GM21423 (cell line): ENCODE data around the gene OR1D5.
"Not testable (repeated sequence)": the region's sequence is repeated elsewhere in the genome, so short reads cannot be mapped to it uniquely, and the experiment has no call there.

ENCODE experiments used
- ATAC-seq: cut with Tn5 transposase; IDR thresholded peaks from one replicate; pipeline ENCODE4 v1.9.1; 2021; ENCODE audit warnings: mild to moderate bottlenecking, moderate library complexity; ENCODE audit not compliant: unreplicated experiment

OR1D5 gene, protein sequence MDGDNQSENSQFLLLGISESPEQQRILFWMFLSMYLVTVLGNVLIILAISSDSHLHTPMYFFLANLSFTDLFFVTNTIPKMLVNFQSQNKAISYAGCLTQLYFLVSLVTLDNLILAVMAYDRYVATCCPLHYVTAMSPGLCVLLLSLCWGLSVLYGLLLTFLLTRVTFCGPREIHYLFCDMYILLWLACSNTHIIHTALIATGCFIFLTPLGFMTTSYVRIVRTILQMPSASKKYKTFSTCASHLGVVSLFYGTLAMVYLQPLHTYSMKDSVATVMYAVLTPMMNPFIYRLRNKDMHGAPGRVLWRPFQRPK

DNA sequence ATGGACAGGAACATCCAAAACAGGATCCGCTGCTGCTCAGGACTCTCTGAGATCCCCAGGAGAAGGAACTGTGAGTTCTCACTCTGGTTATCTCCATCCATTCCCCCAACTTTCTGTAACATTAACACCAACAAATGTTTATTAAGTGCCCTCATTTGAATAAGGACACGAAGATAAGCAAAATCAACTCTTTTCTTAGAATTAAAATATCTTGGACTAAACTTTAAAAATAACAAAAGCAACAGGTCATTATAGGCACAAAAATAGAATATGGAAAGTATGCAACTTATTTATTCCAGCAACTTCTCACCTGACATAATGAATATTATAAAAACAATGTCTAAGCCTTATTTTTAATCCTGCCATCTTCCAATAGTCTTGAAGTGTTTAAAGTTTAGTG is at the start of gene OR1D5:
Gene OR1D5, minus strand, starts transcription at position 101 of the 400 bp plus-strand sequence. Its CDS starts 0 bp downstream, at position 101.
- ATAC-seq = not testable (repeated sequence)

DNA sequence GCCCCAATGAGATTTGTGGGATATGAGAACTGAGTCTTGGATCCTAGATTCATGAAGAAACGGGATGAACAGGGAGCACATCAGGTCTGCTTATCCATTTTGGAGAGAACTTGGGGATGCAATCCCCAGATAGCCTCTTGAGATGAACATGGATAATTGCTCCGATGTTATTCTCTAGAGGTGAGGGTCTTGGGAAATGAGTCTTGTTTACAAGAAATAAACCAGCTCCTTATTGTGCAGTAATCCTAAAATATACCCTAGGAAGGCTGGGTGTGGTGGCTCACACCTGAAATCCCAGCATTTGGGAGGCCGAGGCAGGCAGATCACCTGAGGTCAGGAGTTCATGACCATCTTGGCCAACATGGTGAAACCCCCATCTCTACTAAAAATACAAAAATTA is 40.9 kb upstream of the OR1D5 start, which contains the start of gene OR1D2:
Gene OR1D2, minus strand, starts transcription at position 101 of the 400 bp plus-strand sequence. CDS start 11,426 bp downstream, outside the sequence.
- no peak for ATAC-seq

DNA sequence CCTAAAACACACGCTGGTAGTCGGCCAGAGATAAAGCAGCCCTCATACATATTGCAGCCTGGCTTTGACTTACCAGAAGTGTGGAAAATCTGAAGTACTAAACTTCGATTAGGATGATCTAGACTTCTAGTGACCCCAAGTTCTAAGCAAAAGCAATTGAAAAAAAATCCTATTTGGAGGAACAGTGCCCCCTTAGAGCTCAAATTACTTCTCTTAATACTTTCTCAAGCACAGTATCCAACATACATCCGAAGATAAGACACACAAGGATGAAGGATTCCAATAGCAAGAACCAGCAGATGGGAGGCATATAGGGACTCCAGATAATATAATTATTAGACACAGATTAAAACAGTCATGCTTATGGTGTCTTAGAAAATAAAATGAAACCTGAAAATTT is 10.4 kb upstream of the OR1D5 start:
- not testable (repeated sequence) for ATAC-seq

DNA sequence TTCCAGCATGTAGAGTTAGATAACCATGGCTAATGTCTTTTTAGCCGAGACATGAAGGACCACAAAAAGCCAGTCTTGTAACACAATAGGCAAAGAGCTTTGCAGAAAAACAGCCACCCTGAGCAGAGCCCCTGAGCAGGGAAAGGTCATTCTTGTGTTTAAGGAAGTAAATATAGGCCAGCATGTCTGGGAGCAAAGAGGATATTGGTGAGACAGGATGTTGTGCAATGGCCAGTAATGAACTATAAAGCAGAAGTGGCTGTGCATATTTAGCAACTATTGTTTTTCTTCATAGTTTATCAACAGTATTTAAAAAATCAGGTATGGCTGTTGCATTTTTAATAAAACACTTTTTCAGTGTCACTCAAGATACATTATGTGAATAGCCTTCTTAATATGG is 1.8 kb upstream of the OR1D5 start:
- ATAC-seq = not testable (repeated sequence)

DNA sequence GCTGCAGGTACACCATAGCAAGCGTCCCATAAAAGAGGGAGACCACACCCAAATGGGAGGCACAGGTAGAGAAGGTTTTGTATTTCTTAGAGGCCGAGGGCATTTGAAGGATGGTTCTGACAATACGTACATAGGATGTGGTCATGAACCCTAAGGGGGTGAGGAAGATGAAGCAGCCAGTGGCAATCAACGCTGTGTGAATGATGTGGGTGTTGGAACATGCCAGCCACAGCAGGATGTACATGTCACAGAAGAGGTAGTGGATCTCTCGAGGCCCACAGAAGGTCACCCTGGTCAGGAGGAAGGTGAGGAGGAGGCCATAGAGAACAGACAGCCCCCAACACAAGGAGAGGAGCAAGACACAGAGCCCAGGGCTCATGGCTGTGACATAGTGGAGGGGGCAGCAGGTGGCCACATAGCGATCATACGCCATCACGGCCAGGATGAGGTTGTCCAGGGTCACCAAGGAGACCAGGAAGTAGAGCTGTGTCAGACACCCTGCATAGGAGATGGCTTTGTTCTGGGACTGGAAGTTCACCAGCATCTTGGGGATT is 506 bp downstream of the OR1D5 start:
- not testable (repeated sequence) for ATAC-seq

DNA sequence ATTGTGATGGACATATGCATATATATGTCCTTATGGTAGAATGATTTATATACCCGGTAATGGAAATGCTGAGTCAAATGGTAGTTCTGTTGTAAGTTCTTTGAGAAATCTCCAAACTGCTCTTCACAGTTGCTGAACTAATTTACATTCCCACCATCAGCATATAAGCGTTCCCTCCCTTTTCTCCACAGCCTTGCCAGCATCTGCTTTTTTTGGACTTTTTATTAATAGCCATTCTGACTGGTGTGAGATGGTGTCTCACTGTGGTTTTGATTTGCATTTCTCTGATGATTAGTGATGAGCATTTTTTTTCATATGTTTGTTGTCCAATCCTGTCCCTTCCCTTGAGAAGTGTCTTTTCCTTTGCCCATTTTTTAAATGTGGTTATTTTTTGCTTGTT is 8.5 kb downstream of the OR1D5 start:
- ATAC-seq = not testable (repeated sequence)

DNA sequence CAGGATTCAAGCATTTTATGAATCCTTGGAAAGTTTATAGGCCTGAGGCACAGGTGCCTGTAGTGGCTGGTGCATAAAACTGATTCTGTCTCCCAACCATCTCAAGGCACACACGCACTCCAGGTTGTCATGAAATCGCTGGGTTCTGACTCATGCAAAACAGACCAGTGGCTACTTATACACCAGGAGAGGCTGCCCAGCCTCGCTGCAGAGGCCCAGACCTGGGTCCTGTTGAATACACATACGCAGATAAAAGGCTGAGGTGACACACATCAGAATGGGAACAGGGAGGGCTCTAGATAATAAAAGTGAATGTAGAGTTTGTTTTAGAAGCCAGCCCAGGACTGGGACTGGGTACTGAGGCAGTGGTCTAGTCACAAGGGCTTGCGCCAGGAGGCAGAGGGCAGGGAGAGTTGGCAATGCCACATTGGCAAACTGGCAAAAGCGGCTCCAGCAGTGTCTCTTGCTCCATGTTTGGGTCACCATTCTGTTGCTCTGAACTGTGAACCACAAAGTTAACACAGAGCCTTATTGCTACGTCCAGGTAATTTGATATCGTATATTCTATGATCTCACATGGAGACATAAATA is 13.6 kb downstream of the OR1D5 start:
- no peak for ATAC-seq

DNA sequence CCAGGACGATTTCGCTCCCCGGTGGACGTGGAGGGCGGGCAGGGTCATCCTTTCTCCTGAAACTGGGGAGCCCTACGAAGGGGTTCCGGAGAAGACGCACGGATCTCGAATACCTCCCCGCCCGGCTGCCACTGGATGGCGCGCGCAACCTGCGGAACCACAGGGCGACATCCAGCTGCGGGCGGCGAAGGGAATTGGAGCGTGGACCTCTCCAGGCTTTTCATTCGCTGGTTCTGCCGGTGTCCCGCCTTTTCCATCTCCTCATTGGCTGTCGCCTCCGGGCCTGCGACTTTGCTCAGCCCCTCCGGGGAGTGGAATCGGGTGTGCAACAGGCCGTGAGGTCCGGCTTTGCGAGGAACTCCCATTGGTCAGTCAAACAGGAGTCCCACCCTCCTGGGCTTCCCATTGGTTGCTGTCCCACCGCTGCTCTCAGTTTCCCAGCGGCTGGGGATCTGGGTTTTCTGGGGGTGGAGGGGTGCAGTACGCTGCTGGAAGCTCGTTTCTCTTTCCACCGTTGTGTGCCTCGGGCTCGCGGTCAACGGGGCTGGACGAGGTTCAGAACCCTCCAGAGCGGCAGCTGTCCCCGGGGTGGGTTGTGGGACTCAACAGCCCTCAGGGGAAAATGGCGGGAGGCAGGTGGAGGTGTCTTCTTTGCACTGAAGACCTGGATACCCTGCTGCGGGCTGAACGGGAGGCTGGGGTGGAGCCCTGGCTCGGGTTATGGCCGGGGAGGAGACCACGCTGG is 14.5 kb downstream of the OR1D5 start:
- ATAC-seq = peak; percentile 93

DNA sequence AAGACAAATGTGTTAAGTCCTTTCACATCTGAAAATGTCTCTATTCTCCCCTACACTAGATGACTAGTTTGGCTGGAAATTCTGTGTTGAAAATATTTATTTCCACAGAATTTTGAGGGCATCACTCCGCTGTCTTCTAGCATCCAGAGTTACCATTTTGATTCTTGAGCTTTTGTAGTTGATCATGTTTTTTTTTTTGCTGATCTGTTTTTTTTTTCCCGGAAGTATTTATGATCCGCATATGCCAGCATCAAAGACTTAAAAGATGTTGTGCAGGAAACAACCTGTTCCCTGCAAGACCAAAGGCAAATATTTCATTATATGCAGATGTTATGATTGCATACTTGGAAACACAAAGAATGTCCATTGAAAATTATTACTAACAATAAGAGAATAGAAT is 16.7 kb downstream of the OR1D5 start:
- ATAC-seq = no peak

DNA sequence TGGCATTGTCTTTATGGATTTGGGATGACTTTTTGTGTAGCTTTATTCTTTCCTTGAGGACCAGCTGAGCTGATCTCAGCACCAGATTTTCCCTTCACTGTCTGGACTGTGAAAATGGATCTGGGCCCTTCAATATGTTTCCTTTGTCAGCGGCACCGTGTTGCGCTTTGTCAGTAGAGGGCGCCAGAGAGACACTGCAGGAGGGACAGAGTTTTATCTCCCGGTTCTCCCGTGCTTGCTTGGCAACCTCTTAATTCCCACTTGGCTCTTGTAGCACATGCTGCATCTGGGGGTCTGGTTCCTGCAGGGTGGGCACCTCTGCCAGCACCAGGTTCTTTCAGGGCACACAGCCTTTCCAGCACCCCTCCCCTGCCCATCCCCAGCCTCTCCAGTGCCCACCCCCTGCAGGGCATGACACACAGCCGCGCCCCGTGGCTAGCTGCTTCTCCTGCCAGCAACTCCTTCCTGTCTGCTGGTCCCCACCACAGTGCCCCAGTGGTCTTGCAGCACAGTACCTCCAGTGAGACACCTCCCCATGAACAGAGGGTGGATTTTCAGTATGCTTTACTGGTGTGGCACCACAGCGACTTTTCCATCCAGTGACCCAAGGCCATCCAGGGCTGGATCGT is 19.6 kb downstream of the OR1D5 start:
- ATAC-seq = no peak

DNA sequence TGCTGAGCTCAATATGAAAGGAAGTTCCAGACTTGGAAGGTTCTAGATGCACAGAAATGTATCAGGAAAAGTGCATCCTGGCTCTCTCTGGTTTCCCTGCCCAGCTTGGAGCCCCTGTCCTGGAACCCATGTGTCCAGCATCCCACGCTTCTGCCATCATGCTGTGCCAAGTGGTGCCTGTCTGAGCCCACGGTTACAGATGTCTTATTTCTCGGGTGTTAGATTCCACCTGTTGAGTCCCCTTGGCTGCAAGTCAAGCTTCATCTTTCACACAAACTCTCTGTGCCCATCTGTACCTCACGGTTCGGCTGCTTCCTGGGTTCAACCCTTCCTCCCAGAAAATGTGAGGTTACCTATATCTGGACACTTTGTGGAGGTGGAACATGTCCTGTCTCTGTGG is 22.5 kb downstream of the OR1D5 start:
- no peak for ATAC-seq

DNA sequence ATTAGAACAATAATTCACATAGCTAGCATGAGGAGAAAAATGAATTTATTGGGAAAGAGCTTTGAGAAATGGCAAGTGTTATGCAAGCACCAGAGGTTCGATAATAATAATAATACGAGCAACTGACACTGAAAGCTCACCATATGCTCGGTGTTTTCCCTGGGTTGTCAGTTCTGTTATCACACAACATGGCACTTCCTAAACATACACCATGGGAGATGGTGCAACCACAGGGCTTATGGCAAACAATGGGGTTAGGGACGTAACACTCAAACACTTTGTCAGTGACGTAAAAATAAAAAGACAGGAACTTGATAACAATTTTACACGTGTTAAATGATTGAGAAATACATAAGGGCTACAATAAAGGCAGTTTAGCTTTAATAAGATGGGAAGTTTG is 23.7 kb downstream of the OR1D5 start:
- ATAC-seq = no peak

DNA sequence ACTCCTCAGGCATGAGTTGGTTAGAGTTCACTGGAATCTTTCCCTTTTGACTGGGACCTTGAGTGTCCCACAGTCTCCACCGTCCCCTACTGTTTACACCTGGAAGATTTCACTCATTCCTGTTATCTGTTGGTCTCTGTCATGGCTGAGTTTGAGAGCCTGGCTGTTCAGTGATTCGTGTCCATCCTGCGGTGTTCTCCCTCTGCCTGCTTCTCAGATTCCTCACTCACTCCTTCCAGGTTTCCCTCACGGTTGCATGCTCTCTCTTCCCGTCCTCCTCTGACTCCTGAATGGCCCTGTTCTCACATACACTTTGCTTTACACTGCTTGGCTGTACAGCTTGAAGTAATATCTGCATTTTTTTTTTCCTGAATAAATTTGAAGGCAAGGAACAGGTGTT is 24.5 kb downstream of the OR1D5 start:
- ATAC-seq = no peak

DNA sequence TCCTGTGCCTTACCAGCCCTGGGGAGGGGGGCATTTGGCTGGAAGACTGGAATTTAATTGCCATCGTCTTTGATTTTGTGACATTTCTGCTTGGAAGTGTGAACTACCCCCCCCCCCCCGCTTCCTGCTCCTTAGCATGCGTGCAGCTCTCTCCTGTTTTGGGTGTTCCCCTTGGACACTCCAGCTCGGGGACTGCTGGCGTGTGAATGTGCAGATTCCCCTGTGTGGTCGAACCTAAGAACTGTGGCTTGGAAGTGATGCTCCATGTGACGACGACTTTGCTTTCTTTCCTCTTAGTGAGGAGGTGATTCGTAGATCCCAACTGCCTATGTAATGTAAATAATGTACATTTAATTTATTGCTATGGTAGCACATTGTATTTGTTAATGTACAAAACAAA is 26.1 kb downstream of the OR1D5 start:
- no peak for ATAC-seq

DNA sequence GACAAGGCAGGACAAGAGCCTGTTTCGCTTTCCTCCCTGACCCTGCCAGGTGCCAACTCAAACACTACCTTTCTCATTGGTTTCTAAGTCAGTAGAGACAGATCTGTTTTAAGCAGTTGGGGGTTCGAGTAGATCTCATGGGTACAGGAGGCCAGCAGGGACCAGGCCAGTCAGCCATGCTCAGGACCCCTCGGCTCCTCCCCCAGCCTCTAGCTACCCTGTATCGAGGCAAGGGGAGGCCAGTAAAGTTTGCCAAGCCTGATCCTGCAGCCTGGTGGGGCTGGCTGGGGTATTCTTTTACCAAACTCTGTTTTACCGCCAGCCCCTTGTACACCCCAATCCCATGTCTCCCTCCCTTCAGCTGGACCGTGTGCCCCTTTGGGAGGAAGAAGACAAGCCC is 26.6 kb downstream of the OR1D5 start:
- ATAC-seq = no peak

DNA sequence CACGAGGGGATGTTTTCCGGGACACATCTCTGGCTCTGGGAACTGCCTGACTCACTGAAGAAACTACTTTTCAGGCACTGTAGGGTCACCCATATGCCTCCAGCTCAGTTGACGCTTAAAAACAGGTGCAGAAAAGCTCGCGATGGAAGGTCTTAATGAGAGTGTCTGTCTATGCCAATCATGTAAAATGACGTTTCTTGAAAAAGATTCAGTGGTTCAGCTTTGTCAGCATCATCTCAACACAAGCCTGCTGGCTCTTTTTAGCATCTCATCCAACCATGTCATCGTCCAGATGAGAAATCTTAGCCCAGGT is 27.5 kb downstream of the OR1D5 start:
- no peak for ATAC-seq

DNA sequence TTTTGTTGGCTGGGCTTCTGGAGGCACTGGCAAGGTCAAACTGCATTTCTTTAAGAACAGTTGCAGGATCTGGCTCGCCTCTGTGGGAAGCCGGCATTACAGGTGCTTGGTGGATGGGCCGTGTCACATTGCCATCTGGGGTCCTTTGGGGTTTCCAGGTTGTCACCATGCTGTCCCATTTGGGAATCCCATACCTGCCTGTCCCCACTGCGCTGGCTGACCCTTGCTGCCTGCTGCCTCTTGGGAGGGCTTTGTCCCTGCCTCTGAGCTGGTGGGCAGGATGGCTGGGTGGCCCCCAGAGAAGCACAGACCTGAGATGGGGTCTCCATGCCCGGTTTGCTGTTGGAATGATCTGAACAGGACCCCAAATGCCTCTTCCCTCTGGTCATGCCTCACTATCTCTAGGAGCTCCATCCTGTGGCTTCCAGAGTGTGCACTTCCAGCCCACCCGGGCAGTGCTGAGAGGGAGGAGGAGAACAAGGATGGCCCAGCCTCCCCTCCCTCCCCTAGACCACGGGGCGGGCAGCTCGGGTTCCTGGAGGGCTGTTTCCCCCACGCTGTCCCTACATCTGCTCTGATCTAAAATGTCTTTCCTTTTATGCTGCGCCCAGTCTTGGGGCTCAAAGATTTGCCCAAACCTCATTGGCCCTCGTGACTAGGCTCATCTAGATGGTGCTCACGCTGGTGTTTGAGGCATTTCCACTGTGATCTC is 28.0 kb downstream of the OR1D5 start:
- no peak for ATAC-seq

DNA sequence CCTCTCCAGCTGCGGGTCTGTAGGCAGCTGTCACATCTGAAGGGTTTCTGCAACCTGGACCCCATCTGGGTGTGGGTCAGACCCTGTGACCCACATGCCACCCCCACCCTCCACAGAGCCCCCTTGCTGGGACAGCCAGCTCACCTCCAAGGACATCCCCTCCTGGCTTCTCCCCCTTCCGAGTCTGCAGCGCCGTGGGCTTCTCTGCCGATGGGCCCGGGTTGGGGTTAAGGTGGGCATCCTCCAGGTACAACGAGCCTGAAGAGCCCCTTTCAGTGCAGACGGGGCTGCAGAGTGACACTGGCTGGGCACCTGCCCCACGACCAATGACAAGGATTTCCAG is 28.9 kb downstream of the OR1D5 start:
- ATAC-seq = no peak

DNA sequence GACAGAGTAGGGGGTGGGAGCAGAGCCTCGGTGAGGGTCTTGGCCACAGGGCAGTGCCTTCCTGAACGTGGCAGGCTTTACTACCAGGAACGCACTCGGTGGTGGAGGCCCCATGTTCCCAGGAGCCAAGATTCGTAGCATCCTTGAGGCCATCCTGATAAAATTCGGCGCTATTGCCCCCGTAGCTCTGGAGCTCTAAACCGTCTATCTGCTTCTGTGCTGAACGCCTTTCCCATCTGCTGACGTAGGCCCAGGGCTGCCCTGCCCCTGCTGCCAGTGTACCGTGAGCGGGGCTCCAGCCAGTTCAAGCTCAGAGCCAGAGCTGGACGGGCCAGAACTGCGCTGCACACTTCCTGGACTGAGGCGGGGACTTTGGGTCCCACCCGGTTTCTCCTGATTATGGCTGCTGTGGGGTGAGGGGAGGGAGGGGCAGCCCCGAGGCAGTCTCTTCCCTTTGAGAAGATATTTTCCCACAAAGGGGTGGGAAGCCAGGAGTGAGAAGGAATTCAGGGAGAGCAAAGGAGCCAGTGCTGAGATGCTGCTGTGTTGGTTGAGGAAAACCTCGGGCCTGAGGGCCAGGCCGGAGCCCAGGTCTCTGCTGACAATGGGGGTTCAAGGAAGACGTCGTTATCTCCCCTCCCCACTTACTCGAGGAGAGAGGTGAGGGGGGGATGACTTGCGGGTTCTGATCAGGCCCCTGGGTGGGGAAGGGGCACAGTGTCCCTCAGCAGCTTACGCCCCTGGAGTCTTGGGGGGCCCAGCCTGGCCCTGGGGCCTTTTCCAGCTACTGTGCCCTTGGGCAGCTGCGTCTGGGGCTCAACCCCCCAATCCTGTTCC is 29.4 kb downstream of the OR1D5 start:
- no peak for ATAC-seq

DNA sequence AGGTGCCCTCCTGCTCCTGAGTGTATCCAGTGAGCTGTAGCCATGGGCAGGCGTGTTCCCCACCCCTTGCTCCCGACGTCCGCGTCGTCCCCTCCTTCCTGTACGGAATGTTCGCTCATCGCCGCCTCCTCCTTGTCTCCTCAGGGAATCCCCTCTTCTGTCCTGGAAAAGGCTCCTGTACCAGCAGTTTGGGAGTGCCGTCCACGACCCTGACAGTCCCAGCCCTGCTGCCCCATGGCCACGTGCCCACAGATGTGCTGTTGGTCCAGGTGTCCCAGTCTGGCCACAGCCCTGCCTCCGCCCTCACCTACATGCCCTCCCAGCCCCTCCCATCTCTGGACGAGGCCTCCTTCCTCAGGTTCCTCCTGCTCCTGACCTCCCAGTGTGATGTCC is 30.2 kb downstream of the OR1D5 start:
- no peak for ATAC-seq
